Colonic mucosa (tissue), 4 donors: Measurements from ENCODE around the gene LYST. TPM values are rescaled to one million over a fixed set of nuclear protein-coding genes. Genes with fewer than 3 reads are reported as not detected.

Experiments used
- DNase-seq: peaks from one replicate; pipeline ENCODE4 v3.0.0-alpha.2; 2020
- H3K27ac ChIP-seq: fragments of 200-600 bp; one replicate; pipeline ENCODE4 v1.8.0; 2021
- H3K27me3 ChIP-seq: fragments of 200-600 bp; one replicate; pipeline ENCODE4 v1.8.0; 2021
- H3K36me3 ChIP-seq: fragments of 200-600 bp; one replicate; pipeline ENCODE4 v1.8.0; 2021
- H3K4me1 ChIP-seq: fragments of 200-600 bp; one replicate; pipeline ENCODE4 v1.8.0; 2021; ENCODE audit warnings: mild to moderate bottlenecking
- H3K4me3 ChIP-seq: fragments of 200-600 bp; one replicate; pipeline ENCODE4 v1.8.0; 2021
- H3K9ac ChIP-seq, 2 donors: one replicate each; pipeline ENCODE4 v1.7.0; 2013; ENCODE audit warnings: control low read depth in 2 of 2, low read depth in 2 of 2, low read length in 2 of 2
- H3K9me3 ChIP-seq: fragments of 200-600 bp; one replicate; pipeline ENCODE4 v1.8.0; 2021
- CTCF ChIP-seq: fragments of 200-600 bp; IDR thresholded peaks from one replicate; pipeline ENCODE4 v1.8.0; 2022; ENCODE audit warnings: antibody characterized with exemption, mild to moderate bottlenecking
- intact Hi-C: fragments of 100-400 bp; cut with DNase I; formaldehyde crosslinking; loops from one replicate; pipeline ENCODE4 v1.14.1; 2022
- total RNA-seq, 2 donors: library from RNA; stranded (reverse); fragmentation: NEBNext Ultra II Directional in 1 of 2; extraction: Animal tissue kit (Norgen Biotek cat#: 25700) in 1 of 2; gene quantifications; one replicate each; pipeline ENCODE4 v1.2.1, GENCODE V29; 2021
- donor health status: healthy.
- donor health status: DM: no; HTN: no; CAD: no.
- donor health status: DM: no; HTN: no; CAD: no.

The LYST gene
- total RNA-seq, 2 donors from 2014 or later = 13.7 to 20.0 TPM

GRCh38 chr1:235783148-235783776, 83.4 kb downstream of the LYST start:
- no peak for DNase-seq
- Histone ChIP-seq H3K4me1 (no peaks in the 10 kb centered on the region), H3K36me3 (no peaks in the 10 kb centered on the region), H3K9ac (no peak overlapping the region), H3K4me3 (no peak overlapping the region), H3K9me3 (no peaks in the 10 kb centered on the region), H3K27ac (no peak overlapping the region), H3K27me3 (no peaks in the 10 kb centered on the region)
- TF ChIP-seq CTCF = peak; percentile 25
- intact Hi-C loops = loop anchor here (5.0 kb wide), 1 partner anchor 271 kb away; no protein-coding TSS in a partner anchor

GRCh38 chr1:235782601-235783000, 84.1 kb downstream of the LYST start:
- H3K4me1 ChIP-seq = no peaks in the 10 kb centered on the region
- no peaks in the 10 kb centered on the region for H3K9me3 ChIP-seq
- no peaks in the 10 kb centered on the region for H3K36me3 ChIP-seq
- no peak overlapping the region for H3K4me3 ChIP-seq
- intact Hi-C loops = loop anchor here (5.0 kb wide), 1 partner anchor 270 kb away; no protein-coding TSS in a partner anchor
- TF ChIP-seq CTCF = no peak
- H3K9ac ChIP-seq = no peak overlapping the region
- DNase-seq = no peak
- no peaks in the 10 kb centered on the region for H3K27me3 ChIP-seq
- H3K27ac ChIP-seq = no peak overlapping the region

- no peak for TF ChIP-seq CTCF
- H3K9me3 ChIP-seq = no peaks in the 10 kb centered on the region
- H3K4me1 ChIP-seq = no peaks in the 10 kb centered on the region
- H3K36me3 ChIP-seq = no peaks in the 10 kb centered on the region
- H3K27ac ChIP-seq = no peak overlapping the region
- intact Hi-C loops = loop anchor here (5.0 kb wide), 1 partner anchor 270 kb away; no protein-coding TSS in a partner anchor
- no peak overlapping the region for H3K9ac ChIP-seq
- no peak overlapping the region for H3K4me3 ChIP-seq
- H3K27me3 ChIP-seq = no peaks in the 10 kb centered on the region
- DNase-seq = no peak
Observed at GRCh38 chr1:235781807-235782206, 84.9 kb downstream of the LYST start.

GRCh38 chr1:235779770-235780169, 86.9 kb downstream of the LYST start:
- Histone ChIP-seq H3K9me3 (no peaks in the 10 kb centered on the region), H3K4me1 (no peaks in the 10 kb centered on the region), H3K4me3 (no peak overlapping the region), H3K27ac (no peak overlapping the region), H3K9ac (no peak overlapping the region), H3K36me3 (no peaks in the 10 kb centered on the region), H3K27me3 (no peaks in the 10 kb centered on the region)
- no peak for TF ChIP-seq CTCF
- intact Hi-C loops = loop anchor here (5.0 kb wide), 1 partner anchor 267 kb away; no protein-coding TSS in a partner anchor
- no peak for DNase-seq

- intact Hi-C loops = no loop called here
Observed at GRCh38 chr1:235776396-235776795, 90.3 kb downstream of the LYST start.

More at GRCh38 chr1:235776396-235776795, 90.3 kb downstream of the LYST start:
- Histone ChIP-seq H3K27ac (no peak overlapping the region), H3K36me3 (no peaks in the 10 kb centered on the region), H3K27me3 (no peaks in the 10 kb centered on the region), H3K9me3 (no peaks in the 10 kb centered on the region), H3K4me1 (no peaks in the 10 kb centered on the region), H3K9ac (no peak overlapping the region), H3K4me3 (no peak overlapping the region)
- DNase-seq = no peak
- TF ChIP-seq CTCF = no peak
